ENCODE results near the gene CAMTA1.

The CAMTA1 gene

GRCh38 chr1:6889875-6890480 lies 104.7 kb downstream of the CAMTA1 start:
- no peaks in the 10 kb centered on the region for H3K9me3 ChIP-seq (ENCODE audit: insufficient read depth, low read length, severe bottlenecking)
- no peak overlapping the region for H3K27ac ChIP-seq (ENCODE audit: low read length)
- no peaks in the 10 kb centered on the region for H3K79me2 ChIP-seq (ENCODE audit: insufficient read depth, low read length)
- TF ChIP-seq EZH2 (IDR thresholded peaks at IDR 0.05; ENCODE audit: borderline replicate concordance, low read depth, low read length, severe bottlenecking), result no peak
- peak; percentile 75 for TF ChIP-seq CTCF (IDR thresholded peaks at IDR 0.05; ENCODE audit: borderline replicate concordance, extremely low read depth, low read length, poor library complexity, severe bottlenecking)
- H3K36me3 ChIP-seq (ENCODE audit: insufficient read depth, low read length), result 0 out of 2 replicates have a peak, but pooled peaks cover 13% of the 10 kb centered on the region
- no peak overlapping the region for H3K4me2 ChIP-seq (ENCODE audit: insufficient read depth, low read length)
- H3K9ac ChIP-seq (ENCODE audit: low read depth, low read length), result no peak overlapping the region
- no peak overlapping the region for H3K4me3 ChIP-seq (ENCODE audit: low read depth in 1 of 2, low read length in 2 of 2)
- ATAC-seq (ENCODE audit: insufficient read depth, low read depth) (peak; percentile 76), DNase-seq (peak; percentile 44)
- peaks cover 11% of the 10 kb centered on the region for H4K20me1 ChIP-seq (ENCODE audit: insufficient read depth, low read length)
- H3K27me3 ChIP-seq (ENCODE audit: insufficient read depth, low read length, poor library complexity), result no peaks in the 10 kb centered on the region
- no peak overlapping the region for H2AFZ ChIP-seq (ENCODE audit: low read depth, low read length)
- no peaks in the 10 kb centered on the region for H3K4me1 ChIP-seq (ENCODE audit: insufficient read depth, low read length)

DNA sequence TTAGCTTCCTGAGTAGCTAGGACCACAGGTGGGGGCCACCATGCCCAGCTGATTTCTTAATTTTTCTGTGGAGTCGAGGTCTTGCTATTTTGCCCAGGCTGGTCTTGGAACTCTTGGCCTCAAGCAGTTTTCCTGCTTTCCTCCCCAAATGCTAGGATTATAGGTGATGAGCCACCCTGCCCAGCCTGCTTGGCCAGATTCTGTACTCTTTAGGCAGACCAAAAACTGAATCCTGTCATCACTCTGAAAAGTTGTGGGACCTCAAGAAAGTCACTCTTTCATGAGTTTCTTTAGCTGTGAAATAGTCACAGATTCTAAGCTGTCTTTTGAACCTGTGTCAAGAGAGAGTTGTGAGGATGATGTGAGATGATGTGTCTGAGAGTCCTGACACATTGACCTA lies 105.4 kb downstream of the CAMTA1 start:
- Histone ChIP-seq H3K27ac (ENCODE audit: low read length) (no peak overlapping the region), H4K20me1 (ENCODE audit: insufficient read depth, low read length) (peaks cover 14% of the 10 kb centered on the region), H3K79me2 (ENCODE audit: insufficient read depth, low read length) (no peaks in the 10 kb centered on the region), H3K27me3 (ENCODE audit: insufficient read depth, low read length, poor library complexity) (no peaks in the 10 kb centered on the region), H3K4me1 (ENCODE audit: insufficient read depth, low read length) (no peaks in the 10 kb centered on the region), H3K9ac (ENCODE audit: low read depth, low read length) (no peak overlapping the region), H3K9me3 (ENCODE audit: insufficient read depth, low read length, severe bottlenecking) (no peaks in the 10 kb centered on the region), H2AFZ (ENCODE audit: low read depth, low read length) (no peak overlapping the region), H3K4me3 (ENCODE audit: low read depth in 1 of 2, low read length in 2 of 2) (no peak overlapping the region), H3K36me3 (ENCODE audit: insufficient read depth, low read length) (0 out of 2 replicates have a peak, but pooled peaks cover 13% of the 10 kb centered on the region), H3K4me2 (ENCODE audit: insufficient read depth, low read length) (no peak overlapping the region)
- ATAC-seq (ENCODE audit: insufficient read depth, low read depth) (no peak), DNase-seq (no peak)
- TF ChIP-seq EZH2 (IDR thresholded peaks at IDR 0.05; ENCODE audit: borderline replicate concordance, low read depth, low read length, severe bottlenecking) (no peak), CTCF (IDR thresholded peaks at IDR 0.05; ENCODE audit: borderline replicate concordance, extremely low read depth, low read length, poor library complexity, severe bottlenecking) (no peak)

- 0 out of 2 replicates have a peak, but pooled peaks cover 5% of the 10 kb centered on the region for H3K36me3 ChIP-seq (ENCODE audit: insufficient read depth, low read length)
- H3K9me3 ChIP-seq (ENCODE audit: insufficient read depth, low read length, severe bottlenecking), result no peaks in the 10 kb centered on the region
- TF ChIP-seq EZH2 (IDR thresholded peaks at IDR 0.05; ENCODE audit: borderline replicate concordance, low read depth, low read length, severe bottlenecking), result no peak
- TF ChIP-seq CTCF (IDR thresholded peaks at IDR 0.05; ENCODE audit: borderline replicate concordance, extremely low read depth, low read length, poor library complexity, severe bottlenecking), result no peak
- H3K79me2 ChIP-seq (ENCODE audit: insufficient read depth, low read length), result no peaks in the 10 kb centered on the region
- no peaks in the 10 kb centered on the region for H3K27me3 ChIP-seq (ENCODE audit: insufficient read depth, low read length, poor library complexity)
- no peak for DNase-seq
- H4K20me1 ChIP-seq (ENCODE audit: insufficient read depth, low read length), result peaks cover 7% of the 10 kb centered on the region
- no peak overlapping the region for H3K4me2 ChIP-seq (ENCODE audit: insufficient read depth, low read length)
- no peak overlapping the region for H3K4me3 ChIP-seq (ENCODE audit: low read depth in 1 of 2, low read length in 2 of 2)
- H2AFZ ChIP-seq (ENCODE audit: low read depth, low read length), result no peak overlapping the region
- no peak for ATAC-seq (ENCODE audit: insufficient read depth, low read depth)
- H3K4me1 ChIP-seq (ENCODE audit: insufficient read depth, low read length), result no peaks in the 10 kb centered on the region
- H3K27ac ChIP-seq (ENCODE audit: low read length), result no peak overlapping the region
- H3K9ac ChIP-seq (ENCODE audit: low read depth, low read length), result no peak overlapping the region
Observed at GRCh38 chr1:6891781-6892579, 106.7 kb downstream of the CAMTA1 start.

All from DND-41 (cell line).